Amygdala (tissue), 56 donors: ENCODE results near the gene DEDD.

ENCODE experiments used
- DNase-seq, 56 donors: peaks; one replicate each; lab custom pipeline; 2025; lab: John Stamatoyannopoulos, UW

Gene DEDD

DNA sequence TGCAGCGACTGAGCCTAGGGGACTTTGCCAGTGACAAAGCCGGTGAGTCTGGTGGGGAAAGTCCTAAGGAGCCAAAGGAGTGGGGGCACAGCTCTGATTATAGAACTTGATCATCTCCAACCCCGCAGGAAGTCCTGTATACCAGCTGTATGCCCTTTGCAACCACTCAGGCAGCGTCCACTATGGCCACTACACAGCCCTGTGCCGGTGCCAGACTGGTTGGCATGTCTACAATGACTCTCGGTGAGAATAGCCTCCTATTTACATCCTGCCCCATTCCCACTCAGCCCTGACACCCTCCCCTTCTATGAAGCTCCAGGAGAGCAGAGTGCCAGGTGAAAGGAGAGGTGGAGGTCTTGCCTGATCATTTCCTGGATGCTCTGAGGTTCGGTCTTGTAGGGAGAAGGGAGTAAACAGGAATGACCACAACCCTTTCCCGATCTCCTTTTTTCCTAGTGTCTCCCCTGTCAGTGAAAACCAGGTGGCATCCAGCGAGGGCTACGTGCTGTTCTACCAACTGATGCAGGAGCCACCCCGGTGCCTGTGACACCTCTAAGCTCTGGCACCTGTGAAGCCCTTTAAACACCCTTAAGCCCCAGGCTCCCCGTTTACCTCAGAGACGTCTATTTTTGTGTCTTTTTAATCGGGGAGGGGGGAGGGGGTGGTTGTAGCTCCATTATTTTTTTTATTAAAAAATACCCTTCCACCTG, 32.6 kb upstream of the DEDD start:
- DNase-seq, result no peak

DNA sequence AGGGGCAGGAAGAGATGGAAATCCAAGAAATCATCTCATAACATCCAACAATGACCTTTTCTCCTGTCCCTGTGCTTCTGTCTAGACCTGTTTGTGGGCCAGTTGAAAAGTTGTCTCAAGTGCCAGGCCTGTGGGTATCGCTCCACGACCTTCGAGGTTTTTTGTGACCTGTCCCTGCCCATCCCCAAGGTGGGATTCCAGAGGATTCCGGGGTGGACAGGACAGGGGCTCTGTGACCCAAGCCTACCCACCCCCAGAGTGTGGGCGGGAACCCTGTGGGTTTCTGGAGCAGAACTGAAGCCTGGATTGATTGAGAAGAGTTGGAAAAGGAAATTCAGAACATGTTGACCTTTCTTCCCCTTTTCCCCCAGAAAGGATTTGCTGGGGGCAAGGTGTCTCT, 31.3 kb upstream of the DEDD start:
- DNase-seq, result no peak

DNA sequence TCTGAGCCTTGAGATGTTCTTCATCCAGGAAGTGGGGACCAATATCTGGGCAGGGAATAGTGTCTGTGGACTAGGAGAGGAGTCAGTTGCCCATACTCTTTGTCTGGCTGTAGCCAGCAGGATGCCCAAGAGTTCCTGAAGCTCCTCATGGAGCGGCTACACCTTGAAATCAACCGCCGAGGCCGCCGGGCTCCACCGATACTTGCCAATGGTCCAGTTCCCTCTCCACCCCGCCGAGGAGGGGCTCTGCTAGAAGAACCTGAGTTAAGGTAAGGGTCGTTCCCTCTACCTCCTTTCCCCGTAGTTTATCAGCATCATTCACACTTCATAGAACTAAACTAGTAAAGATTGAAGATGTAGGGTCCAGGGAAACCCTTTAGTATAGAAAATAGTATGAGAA, 30.3 kb upstream of the DEDD start:
- no peak for DNase-seq

DNA sequence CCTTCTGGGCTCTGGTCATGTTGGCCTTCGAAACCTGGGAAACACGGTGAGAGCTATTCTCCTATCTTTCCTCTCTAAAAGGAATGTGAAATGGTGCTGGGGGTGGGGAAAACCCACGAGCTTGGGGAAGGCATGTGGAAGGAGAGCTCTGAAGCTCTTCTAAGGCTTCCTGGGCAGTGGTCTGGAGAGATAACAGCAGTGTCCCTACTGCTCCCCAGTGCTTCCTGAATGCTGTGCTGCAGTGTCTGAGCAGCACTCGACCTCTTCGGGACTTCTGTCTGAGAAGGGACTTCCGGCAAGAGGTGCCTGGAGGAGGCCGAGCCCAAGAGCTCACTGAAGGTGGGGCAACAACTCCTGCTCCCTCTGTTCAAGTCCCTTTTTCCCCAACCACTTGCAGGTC, 29.6 kb upstream of the DEDD start:
- DNase-seq, result no peak

DNA sequence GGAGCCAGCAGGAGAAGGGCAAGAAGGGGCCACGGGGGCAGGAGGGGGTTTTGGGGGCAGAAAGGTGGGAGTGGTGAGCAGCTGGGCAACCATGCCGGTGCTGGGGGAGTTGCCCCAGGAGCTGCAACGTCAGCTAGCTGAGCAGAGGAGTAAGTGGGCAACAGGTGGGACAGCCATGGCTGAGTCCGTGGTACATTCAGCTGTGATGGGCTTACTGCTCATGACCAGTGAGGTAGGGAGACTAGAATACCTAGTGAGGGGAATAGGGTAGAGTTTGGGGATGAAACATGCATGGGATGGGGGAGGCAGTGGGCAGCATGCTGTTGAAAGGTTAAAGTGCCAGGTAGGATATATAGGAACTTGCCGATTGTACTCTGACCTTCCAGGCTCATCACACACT, 29.2 kb upstream of the DEDD start:
- no peak for DNase-seq

DNA sequence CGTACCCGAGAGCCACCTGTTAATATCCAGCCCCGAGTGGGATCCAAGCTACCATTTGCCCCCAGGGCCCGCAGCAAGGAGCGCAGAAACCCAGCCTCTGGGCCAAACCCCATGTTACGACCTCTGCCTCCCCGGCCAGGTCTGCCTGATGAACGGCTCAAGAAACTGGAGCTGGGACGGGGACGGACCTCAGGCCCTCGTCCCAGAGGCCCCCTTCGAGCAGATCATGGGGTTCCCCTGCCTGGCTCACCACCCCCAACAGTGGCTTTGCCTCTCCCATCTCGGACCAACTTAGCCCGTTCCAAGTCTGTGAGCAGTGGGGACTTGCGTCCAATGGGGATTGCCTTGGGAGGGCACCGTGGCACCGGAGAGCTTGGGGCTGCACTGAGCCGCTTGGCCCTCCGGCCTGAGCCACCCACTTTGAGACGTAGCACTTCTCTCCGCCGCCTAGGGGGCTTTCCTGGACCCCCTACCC, 28.2 kb upstream of the DEDD start:
- DNase-seq, result no peak

DNA sequence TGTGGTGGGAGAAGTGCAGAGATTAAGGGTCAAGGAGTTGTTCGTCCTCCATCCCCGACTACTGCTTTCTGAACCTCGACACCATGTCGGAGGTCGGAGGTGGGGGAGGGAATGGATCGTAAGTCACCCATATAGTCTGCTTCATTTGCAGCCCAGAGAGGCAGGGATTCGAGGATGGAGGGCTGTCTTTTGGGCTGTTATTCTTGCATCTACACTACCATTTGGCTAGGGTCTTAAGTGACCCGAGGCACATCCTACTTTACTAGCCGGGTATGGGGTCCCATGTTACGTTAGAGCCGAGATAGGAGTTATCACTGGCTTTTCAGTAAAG, 27.4 kb upstream of the DEDD start:
- DNase-seq, result peak in 1 of 56 donors; percentile 32

DNA sequence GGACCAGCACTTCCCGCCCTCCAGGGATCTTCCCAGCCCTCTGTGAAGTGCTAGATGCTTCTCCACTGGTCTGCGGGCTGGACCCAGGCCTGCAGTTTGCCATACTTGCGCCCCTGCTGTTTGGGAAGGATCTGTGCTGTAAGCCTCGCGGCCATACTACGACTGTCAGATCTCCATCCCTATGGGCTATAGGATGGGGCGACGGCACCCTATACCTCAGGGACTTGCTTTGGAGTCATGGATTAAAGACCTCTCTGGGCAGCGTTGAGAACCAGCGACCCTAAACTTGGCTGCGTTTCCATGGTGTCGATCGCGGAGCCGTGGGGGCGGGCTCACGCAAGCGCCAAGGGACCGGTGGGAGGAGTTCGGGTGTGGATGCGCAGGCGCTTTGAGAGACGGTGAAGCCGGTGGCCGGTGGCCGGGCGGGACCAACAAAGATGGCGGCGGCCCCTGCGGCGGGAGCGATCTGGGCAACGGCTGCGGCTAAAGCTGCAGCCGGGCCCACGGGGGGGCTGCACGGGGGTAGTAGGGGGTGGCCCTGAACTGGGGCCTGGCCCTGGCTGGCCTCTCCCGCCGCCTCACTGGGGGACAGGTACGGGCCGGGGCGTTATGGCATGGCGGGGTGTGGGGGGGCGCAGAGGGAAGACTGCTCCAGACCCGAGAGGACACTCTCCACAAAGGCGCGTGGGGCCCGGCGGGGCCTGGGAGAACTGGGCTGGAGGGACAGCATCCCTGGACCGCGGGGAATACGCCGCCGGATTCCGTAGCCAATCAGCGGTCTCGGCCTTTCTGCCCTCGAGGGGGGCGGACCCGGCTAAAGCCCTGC, 26.8 kb upstream of the DEDD start, which contains the start of gene USP21:
USP21 (plus strand) TSS at position 414 of the 826 bp plus-strand sequence. CDS start 1,141 bp downstream, outside the sequence.
- peak; percentile 49 to 95 (median 89) for DNase-seq

DNA sequence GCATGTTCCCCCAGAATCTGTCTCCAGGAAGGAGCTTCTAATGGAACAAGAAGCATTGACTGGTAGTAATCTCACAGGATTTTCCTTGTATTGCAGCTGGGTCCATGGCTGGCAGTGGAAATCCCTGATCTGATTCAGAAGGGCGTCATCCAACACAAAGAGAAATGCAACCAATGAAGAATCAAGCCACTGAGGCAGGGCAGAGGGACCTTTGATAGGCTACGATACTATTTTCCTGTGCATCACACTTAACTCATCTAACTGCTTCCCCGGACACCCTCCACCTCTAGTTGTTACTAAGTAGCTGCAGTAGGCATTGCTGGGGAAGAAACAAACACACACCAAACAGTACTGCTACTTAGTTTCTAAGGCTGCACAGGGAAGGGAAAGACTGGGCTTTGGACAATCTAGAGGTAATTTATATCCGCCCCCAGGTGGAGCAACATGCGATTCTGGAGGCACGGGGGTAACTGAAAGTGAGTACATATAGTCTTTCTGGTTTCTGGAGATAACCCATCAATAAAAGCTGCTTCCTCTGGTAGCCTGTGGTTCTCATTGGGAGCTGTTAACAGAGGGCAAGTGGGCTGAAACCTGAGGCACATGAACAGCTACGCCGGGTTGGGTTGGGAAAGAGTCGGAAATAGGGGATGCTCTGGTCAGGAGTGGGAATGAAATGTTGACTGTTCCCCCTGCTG, 26.0 kb upstream of the DEDD start:
- no peak for DNase-seq

DNA sequence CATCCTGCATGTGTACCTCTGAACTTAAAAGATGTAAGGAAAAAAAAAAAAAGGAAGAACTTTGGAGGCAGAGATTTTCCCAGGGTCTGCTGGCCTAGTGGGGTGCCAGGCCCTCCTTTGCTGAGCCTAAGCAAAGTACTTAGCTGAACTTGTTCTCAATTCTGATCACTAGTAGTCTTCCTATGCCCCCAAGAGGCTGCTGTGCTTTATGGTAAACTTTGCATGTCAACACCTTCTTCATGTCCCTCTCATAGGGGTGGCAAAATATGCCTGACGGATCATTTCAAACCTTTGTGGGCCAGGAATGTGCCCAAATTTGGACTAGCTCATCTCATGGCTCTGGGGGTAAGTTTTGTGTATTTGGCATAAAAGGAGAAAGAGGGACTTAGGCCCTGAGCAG, 25.4 kb upstream of the DEDD start:
- no peak for DNase-seq

DNA sequence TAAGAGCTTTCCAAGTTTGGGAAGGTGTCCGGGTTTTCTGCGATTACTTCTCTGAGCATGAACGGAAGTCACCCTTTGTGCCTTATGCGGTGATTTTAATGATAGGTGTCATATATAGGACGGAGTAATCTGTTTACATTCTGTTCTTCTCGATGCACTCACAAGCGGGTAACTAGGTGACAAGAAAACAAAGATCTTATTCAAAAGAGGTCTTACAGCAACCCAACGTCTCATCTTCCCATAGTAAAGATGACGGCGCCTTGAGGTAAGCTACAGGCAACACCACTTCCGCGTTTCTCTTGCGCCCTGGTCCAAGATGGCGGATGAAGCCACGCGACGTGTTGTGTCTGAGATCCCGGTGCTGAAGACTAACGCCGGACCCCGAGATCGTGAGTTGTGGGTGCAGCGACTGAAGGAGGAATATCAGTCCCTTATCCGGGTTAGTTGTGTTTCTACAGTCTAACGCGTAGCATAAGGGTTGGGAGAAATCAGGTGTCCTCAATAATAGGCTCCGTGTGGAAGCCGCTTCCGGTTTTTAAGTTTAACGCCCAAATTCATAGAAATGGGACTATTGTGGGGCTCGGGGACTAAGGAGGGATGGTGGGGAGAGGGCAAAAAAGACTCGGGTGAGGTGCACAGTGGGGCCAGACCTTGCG, 21.3 kb upstream of the DEDD start, which contains the start of gene UFC1:
UFC1 (plus strand) TSS at position 297 of the 656 bp plus-strand sequence; CDS start at position 317, 20 bp downstream.
- DNase-seq, result peak in 55 of 56 donors; percentile 21 to 90 (median 71)

DNA sequence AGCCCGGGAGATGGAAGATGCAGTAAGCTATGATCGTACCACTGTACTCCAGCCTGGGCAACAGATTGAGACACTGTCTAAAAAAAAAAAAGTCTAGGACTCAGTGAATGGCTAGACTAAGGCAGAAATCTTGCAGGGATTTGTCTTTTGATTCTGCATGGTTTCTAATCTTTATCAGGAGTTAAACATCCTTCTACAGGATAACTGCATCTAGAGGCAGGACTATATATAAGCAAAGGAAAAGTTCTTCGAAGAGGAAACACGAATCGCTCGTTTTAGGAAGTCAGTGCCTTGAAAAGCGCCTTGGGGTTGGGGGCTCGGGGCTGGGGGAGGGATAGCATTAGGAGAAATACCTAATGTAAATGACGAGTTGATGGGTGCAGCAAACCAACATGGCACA, 20.7 kb upstream of the DEDD start:
- no peak for DNase-seq

DNA sequence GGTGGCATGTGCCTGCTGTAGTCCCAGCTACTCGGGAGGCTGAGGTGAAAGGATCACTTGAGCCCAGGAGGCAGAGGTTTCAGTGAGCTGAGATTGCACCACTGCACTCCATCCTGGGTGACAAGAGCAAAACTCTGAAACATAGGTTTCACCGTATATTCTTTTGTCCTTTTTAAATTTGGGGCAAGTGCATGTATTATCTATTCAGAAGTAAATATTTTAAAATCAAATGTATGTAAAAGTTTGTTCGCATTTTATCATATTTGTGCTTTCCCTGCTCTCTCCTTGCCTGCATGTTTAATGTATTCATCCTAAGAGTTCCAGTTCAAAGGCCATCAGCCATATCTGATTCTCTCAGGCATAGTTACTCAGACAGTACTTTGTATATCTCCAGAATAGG, 13.4 kb upstream of the DEDD start:
- DNase-seq, result no peak

DNA sequence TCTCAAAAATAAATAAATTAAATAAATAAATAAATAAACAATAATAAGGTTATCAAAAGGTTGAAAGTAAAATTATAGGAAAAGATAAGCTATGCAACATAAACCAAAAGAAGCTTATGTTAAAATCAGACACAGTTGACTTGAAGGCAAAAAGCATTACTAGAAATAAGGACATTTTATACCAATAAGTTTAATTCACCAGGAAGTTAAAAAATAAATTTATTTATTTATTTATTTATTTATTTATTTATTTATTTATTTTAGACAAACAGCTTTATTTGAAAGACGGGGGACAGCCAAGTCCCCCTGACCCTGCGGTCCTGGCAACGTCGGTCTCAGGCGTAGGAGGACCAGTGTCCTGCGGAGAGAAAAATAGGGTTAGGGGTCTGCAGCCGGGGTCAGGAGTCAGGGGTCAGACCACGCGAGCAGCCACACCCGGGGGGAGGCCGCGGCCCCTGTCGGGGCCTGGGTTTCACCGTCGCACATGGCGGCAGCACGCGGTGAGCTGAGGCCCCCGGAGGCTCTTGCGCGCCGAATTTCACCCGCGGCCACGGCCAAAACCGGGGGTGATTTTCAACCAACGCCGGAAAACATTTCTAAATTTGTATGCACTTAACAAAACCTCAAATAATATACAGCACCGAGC, 8.4 kb upstream of the DEDD start:
- no peak for DNase-seq

DNA sequence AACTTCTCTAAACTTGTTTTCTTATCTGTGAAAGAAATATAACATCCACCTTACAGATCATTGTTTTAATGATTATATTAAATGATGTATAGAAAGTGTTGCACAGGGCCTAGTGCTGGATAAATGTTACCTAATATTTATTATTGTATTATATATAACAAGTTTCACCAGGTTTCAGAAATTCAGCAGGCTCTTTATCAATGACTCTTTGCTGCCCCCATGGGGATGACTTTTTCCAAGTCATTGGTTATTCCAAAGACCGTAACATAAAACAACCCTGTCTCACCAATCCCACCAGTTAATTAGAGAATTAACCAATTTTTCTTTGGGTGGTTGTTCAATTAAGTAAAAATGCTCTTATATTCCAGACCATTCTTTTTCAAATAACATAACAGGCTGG, 7.3 kb upstream of the DEDD start:
- peak in 2 of 56 donors; percentile 12 to 51 for DNase-seq

DNA sequence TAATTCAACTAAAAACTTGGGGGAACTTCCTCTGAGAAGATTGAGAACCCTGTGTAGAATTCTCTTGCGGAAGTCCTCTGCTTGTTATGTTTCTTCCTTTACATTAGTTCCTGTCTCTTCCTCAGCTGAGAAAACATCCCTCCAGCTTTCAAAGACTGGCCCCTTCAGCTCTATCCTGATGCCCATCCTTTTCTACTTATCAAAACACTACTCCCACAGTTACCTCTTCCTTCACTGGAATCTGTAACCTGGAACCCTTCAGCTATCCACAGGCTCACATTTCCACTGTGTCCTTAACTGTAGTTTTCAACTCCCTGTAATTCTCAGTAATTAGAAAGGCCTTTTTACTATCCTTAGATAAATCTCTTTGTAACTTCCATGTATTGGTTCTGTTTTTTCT, 6.0 kb upstream of the DEDD start:
- DNase-seq, result no peak

DNA sequence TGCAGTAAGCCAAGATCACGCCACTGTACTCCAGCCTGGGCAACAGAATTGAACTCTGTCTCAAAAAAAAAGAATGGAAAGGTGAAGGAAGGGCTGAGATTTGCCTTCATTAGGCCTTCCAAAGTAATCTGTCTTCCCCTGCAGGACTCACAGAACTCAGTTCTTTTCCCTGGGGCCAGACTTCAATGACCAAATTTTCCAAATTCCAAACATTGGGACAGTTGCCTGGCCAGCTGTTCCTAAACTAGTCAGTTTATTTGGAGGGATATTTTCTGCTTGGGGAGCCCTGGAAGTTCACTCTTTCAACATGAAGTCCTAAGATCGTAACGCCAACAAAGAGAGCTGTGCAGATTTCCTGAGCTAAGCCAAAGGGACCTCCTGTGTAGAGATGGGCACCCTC, 5.4 kb upstream of the DEDD start:
- no peak for DNase-seq

DNA sequence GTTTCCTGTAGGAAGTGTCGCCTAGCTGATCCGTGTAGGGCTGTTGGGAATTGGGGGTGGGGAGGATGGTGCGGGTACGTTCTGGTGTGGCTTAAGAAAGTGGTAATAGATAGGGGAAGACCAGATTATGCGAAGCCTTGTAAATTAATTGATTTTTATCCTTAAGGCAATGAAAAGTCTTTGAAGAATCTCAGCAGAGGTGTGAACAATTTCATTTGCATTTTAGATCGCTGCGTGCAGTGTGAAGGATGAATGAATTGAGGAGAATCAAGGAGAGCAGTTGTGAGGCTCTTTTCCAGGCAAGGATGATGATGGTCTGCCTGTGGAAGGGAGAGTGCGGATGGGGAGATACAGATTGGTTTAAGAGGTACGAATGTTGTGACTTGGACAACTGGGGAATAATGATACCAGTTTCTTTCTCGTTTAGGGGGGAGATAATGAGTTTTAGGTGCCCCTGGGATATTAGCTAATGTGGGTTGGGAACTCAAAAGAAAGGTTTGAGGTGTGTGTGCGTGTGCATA, 813 bp upstream of the DEDD start:
- DNase-seq, result no peak

DNA sequence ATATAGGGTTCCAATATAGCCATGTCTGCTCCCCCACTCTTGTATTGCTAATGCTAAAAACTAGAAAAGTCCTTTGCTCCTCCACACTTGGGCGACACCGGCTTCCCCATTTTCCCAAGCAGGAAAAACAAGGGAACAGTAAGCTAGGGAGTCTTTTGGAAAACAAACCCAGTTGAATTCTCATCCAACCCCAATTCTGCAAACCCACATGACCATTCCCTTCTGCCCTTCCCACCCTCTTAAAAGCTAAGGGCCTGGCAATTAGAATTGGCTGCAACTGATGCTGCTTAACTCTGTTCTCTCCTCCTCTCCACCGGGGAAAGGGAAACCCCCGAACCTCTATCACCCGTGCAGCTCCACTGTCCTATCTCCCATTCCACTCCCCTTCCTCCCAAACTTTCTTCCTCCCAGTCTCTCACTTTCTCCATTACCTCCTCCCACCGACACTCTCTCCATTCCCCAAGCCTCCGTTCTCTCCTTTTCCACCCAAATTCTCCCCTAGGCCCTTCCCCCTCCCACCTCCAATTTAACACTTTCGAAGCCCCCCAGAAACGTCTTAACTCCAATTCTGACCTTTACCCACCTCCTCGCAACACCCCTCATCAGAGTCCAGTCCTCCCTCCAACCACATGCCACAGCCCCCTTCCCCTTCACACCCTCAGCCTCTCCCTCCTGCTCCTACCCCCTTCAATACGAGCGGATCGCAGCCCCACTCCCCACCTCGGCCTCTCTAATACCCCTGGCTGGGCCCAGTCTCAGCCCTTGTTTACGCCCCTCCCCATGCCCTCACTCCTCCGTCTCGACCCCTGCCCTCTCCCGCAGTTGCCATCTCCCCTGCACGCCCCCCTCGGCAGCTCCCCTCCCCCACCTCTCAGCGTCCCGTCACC, 701 bp downstream of the DEDD start:
- peak in 8 of 56 donors; percentile 8 to 66 (median 38) for DNase-seq
